DND-41 (cell line): ENCODE data around the gene STOX2.

Source experiments
- ATAC-seq: fragments of 200-7000 bp; cut with Tn5 transposase; 3 replicates; pipeline ENCODE4 v1.9.1; 2021; ENCODE audit warnings: low read depth; ENCODE audit not compliant: insufficient read depth
- DNase-seq: peaks from one replicate; pipeline ENCODE4 v3.0.0-alpha.2; 2020
- H2AFZ ChIP-seq: 2 replicates; pipeline ENCODE4 v1.6.0; 2012; ENCODE audit warnings: low read depth, low read length
- H3K27ac ChIP-seq: 2 replicates; pipeline ENCODE4 v1.5.1; 2012; ENCODE audit warnings: low read length, inconsistent platforms
- H3K27me3 ChIP-seq: fragments of 200-600 bp; sonication (generic); 2 replicates; pipeline ENCODE4 v1.6.0; 2012; ENCODE audit warnings: low read length, mild to moderate bottlenecking, inconsistent platforms; ENCODE audit not compliant: insufficient read depth, poor library complexity
- H3K36me3 ChIP-seq: 2 replicates; pipeline ENCODE4 v1.5.1; 2012; ENCODE audit warnings: low read length, inconsistent platforms; ENCODE audit not compliant: insufficient read depth
- H3K4me1 ChIP-seq: 2 replicates; pipeline ENCODE4 v1.5.1; 2012; ENCODE audit warnings: mild to moderate bottlenecking, low read length; ENCODE audit not compliant: insufficient read depth
- H3K4me2 ChIP-seq: 2 replicates; pipeline ENCODE4 v1.6.0; 2012; ENCODE audit warnings: mild to moderate bottlenecking, moderate library complexity, low read length, inconsistent platforms; ENCODE audit not compliant: insufficient read depth
- H3K4me3 ChIP-seq, 2 experiments: fragments of 200-600 bp in 1 of 2; shearing (Covaris generic) in 1 of 2; 2 replicates each; pipeline ENCODE4 v1.5.1; 2012 to 2016; ENCODE audit warnings: inconsistent platforms in 2 of 2, low read length in 2 of 2, mild to moderate bottlenecking in 2 of 2, low read depth in 1 of 2, moderate library complexity in 1 of 2
- H3K79me2 ChIP-seq: 2 replicates; pipeline ENCODE4 v1.6.0; 2012; ENCODE audit warnings: low read length, inconsistent platforms; ENCODE audit not compliant: insufficient read depth
- H3K9ac ChIP-seq: 2 replicates; pipeline ENCODE4 v1.6.0; 2012; ENCODE audit warnings: low read depth, mild to moderate bottlenecking, inconsistent platforms, low read length, moderate library complexity
- H3K9me3 ChIP-seq: 2 replicates; pipeline ENCODE4 v1.5.1; 2012; ENCODE audit warnings: low read length, moderate library complexity, mild to moderate bottlenecking, inconsistent platforms; ENCODE audit not compliant: insufficient read depth, severe bottlenecking
- H4K20me1 ChIP-seq: 2 replicates; pipeline ENCODE4 v1.6.0; 2012; ENCODE audit warnings: low read length; ENCODE audit not compliant: insufficient read depth
- CTCF ChIP-seq: IDR thresholded peaks from 2 replicates; pipeline ENCODE4 v1.5.1; 2012; ENCODE audit warnings: borderline replicate concordance, low read length, moderate library complexity, mild to moderate bottlenecking; ENCODE audit not compliant: poor library complexity, severe bottlenecking; ENCODE audit errors: extremely low read depth
- EZH2 ChIP-seq: IDR thresholded peaks from 3 replicates; pipeline ENCODE4 v1.6.1; 2012; ENCODE audit warnings: borderline replicate concordance, low read depth, mild to moderate bottlenecking, moderate library complexity, low read length, inconsistent platforms; ENCODE audit not compliant: severe bottlenecking

Gene STOX2

GRCh38 chr4:184003433-184003832 is 98.3 kb downstream of the STOX2 start:
- no peaks in the 10 kb centered on the region for H4K20me1 ChIP-seq
- H3K9me3 ChIP-seq, result no peaks in the 10 kb centered on the region
- no peak overlapping the region for H3K27ac ChIP-seq
- no peaks in the 10 kb centered on the region for H3K27me3 ChIP-seq
- no peak overlapping the region for H3K4me2 ChIP-seq
- H3K36me3 ChIP-seq, result no peaks in the 10 kb centered on the region
- ATAC-seq (no peak), DNase-seq (no peak)
- H3K9ac ChIP-seq, result no peak overlapping the region
- TF ChIP-seq CTCF (no peak), EZH2 (no peak)
- H3K79me2 ChIP-seq, result no peaks in the 10 kb centered on the region
- H3K4me1 ChIP-seq, result no peaks in the 10 kb centered on the region
- no peak overlapping the region for H2AFZ ChIP-seq
- no peak overlapping the region for H3K4me3 ChIP-seq

- Histone ChIP-seq H4K20me1 (no peaks in the 10 kb centered on the region), H3K4me3 (no peak overlapping the region), H2AFZ (no peak overlapping the region), H3K4me2 (no peak overlapping the region), H3K9me3 (no peaks in the 10 kb centered on the region), H3K79me2 (no peaks in the 10 kb centered on the region), H3K27me3 (no peaks in the 10 kb centered on the region), H3K27ac (no peak overlapping the region), H3K4me1 (peaks cover 5% of the 10 kb centered on the region), H3K36me3 (no peaks in the 10 kb centered on the region), H3K9ac (no peak overlapping the region)
- no peak for TF ChIP-seq EZH2
- no peak for TF ChIP-seq CTCF
- ATAC-seq (no peak), DNase-seq (no peak)
Measured at GRCh38 chr4:184007891-184008290, 102.8 kb downstream of the STOX2 start.

- no peaks in the 10 kb centered on the region for H3K36me3 ChIP-seq
- H3K9ac ChIP-seq, result no peak overlapping the region
- no peaks in the 10 kb centered on the region for H4K20me1 ChIP-seq
- ATAC-seq, result no peak
- H3K9me3 ChIP-seq, result no peaks in the 10 kb centered on the region
- H3K79me2 ChIP-seq, result no peaks in the 10 kb centered on the region
- H3K4me3 ChIP-seq, result no peak overlapping the region
- DNase-seq, result no peak
- H2AFZ ChIP-seq, result no peak overlapping the region
- no peaks in the 10 kb centered on the region for H3K27me3 ChIP-seq
- H3K27ac ChIP-seq, result no peak overlapping the region
- no peak overlapping the region for H3K4me2 ChIP-seq
- TF ChIP-seq CTCF (no peak), EZH2 (no peak)
- H3K4me1 ChIP-seq, result peaks cover 12% of the 10 kb centered on the region
Measured at GRCh38 chr4:184010696-184011095, 105.6 kb downstream of the STOX2 start.

- no peaks in the 10 kb centered on the region for H3K79me2 ChIP-seq
- H3K9me3 ChIP-seq, result no peaks in the 10 kb centered on the region
- no peak overlapping the region for H3K4me2 ChIP-seq
- no peaks in the 10 kb centered on the region for H3K27me3 ChIP-seq
- no peak for TF ChIP-seq EZH2
- no peak for TF ChIP-seq CTCF
- H3K36me3 ChIP-seq, result no peaks in the 10 kb centered on the region
- H3K4me1 ChIP-seq, result peaks cover 12% of the 10 kb centered on the region
- H3K27ac ChIP-seq, result no peak overlapping the region
- H4K20me1 ChIP-seq, result no peaks in the 10 kb centered on the region
- no peak overlapping the region for H3K4me3 ChIP-seq
- ATAC-seq (no peak), DNase-seq (no peak)
- no peak overlapping the region for H2AFZ ChIP-seq
- H3K9ac ChIP-seq, result no peak overlapping the region
Measured at GRCh38 chr4:184011826-184012380, 106.8 kb downstream of the STOX2 start.
